Hepatocyte (in vitro differentiated cells): ENCODE data around the gene PALD1.

Experiments used
- CTCF ChIP-seq: fragments of 200-600 bp; sonication (generic); IDR thresholded peaks from 2 replicates; pipeline ENCODE4 v1.5.1; 2016; ENCODE audit warnings: antibody characterized with exemption, mild to moderate bottlenecking; ENCODE audit not compliant: poor library complexity
- EZH2 ChIP-seq: fragments of 200-600 bp; sonication (generic); IDR thresholded peaks from 2 replicates; pipeline ENCODE4 v1.6.1; 2016; ENCODE audit warnings: antibody characterized with exemption, mild to moderate bottlenecking, borderline replicate concordance

- TF ChIP-seq CTCF (peak; percentile 75), EZH2 (no peak)
Observed at GRCh38 chr10:70461397-70462348, 16.9 kb upstream of the PALD1 start.
